IMR-90 (cell line): ENCODE measurements around the gene NINJ2. TPM values are rescaled to one million over a fixed set of nuclear protein-coding genes. Genes with fewer than 3 reads are reported as not detected.

Experiments used
- ATAC-seq: fragments of 200-7000 bp; cut with Tn5 transposase; 2 replicates; pipeline ENCODE4 v1.9.1; 2020; ENCODE audit warnings: low read depth, mild to moderate bottlenecking, moderate library complexity
- BruUV-seq: library from RNA; stranded (reverse); fragments of 400-500 nt; replicated peaks from 2 replicates; lab custom pipeline; 2021; lab: Mats Ljungman, UMichigan
- CTCF ChIA-PET: fragments of 300-600 bp; formaldehyde crosslinking; extraction: SDS; loops from one replicate; lab custom pipeline; 2021; ENCODE audit warnings: antibody characterized with exemption; lab: Yijun Ruan, JAX
- POLR2A ChIA-PET: fragments of 300-600 bp; sonication (Branson Sonifier 250); formaldehyde crosslinking; loops from one replicate; lab custom pipeline; 2022; ENCODE audit warnings: antibody characterized with exemption; ENCODE audit not compliant: unreplicated experiment; lab: Charles Lee
- DNase-seq: peaks from one replicate; pipeline ENCODE4 v3.0.0; 2013
- H2AFZ ChIP-seq: replicated peaks from 2 replicates; pipeline ENCODE3; 2013; ENCODE audit warnings: low read length, mild to moderate bottlenecking; ENCODE audit not compliant: poor library complexity
- H2AK5ac ChIP-seq: 2 replicates; pipeline ENCODE4 v1.6.1; 2013; ENCODE audit warnings: low read depth, low read length, inconsistent platforms
- H2AK9ac ChIP-seq: replicated peaks from 2 replicates; pipeline ENCODE3; 2013; ENCODE audit warnings: mild to moderate bottlenecking, low read depth, low read length, moderate library complexity; ENCODE audit not compliant: poor library complexity
- H2BK120ac ChIP-seq: 2 replicates; pipeline ENCODE4 v1.6.1; 2013; ENCODE audit warnings: low read depth, low read length, inconsistent platforms
- H2BK15ac ChIP-seq: 3 replicates; pipeline ENCODE4 v1.6.1; 2013; ENCODE audit warnings: low read depth, low read length, inconsistent platforms
- H2BK20ac ChIP-seq: 2 replicates; pipeline ENCODE4 v1.6.1; 2013; ENCODE audit warnings: low read depth, mild to moderate bottlenecking, inconsistent platforms, low read length, moderate library complexity
- H2BK5ac ChIP-seq: 2 replicates; pipeline ENCODE4 v1.6.1; 2013; ENCODE audit warnings: mild to moderate bottlenecking, low read depth, low read length, inconsistent platforms; ENCODE audit not compliant: poor library complexity, severe bottlenecking
- H3K14ac ChIP-seq: replicated peaks from 2 replicates; pipeline ENCODE4 v1.6.1; 2013; ENCODE audit warnings: low read depth, low read length, inconsistent platforms
- H3K18ac ChIP-seq: 2 replicates; pipeline ENCODE4 v1.6.1; 2013; ENCODE audit warnings: low read depth, low read length, control low read depth
- H3K23ac ChIP-seq: 2 replicates; pipeline ENCODE4 v1.6.1; 2013; ENCODE audit warnings: low read depth, low read length, inconsistent platforms
- H3K27ac ChIP-seq: 2 replicates; pipeline ENCODE4 v1.5.1; 2013; ENCODE audit warnings: mild to moderate bottlenecking, control low read depth, low read length; ENCODE audit not compliant: insufficient read depth
- H3K27me3 ChIP-seq: 2 replicates; pipeline ENCODE4 v1.6.1; 2013; ENCODE audit warnings: low read length; ENCODE audit not compliant: control insufficient read depth, insufficient read depth
- H3K36me3 ChIP-seq: 2 replicates; pipeline ENCODE4 v1.6.1; 2013; ENCODE audit warnings: low read length, mixed read lengths; ENCODE audit not compliant: control insufficient read depth, insufficient read depth
- H3K4ac ChIP-seq: 2 replicates; pipeline ENCODE4 v1.6.1; 2013; ENCODE audit warnings: low read depth, low read length, inconsistent platforms
- H3K4me1 ChIP-seq: 2 replicates; pipeline ENCODE4 v1.6.1; 2013; ENCODE audit warnings: low read length, mixed read lengths; ENCODE audit not compliant: control insufficient read depth, insufficient read depth
- H3K4me2 ChIP-seq: 2 replicates; pipeline ENCODE4 v1.6.1; 2013; ENCODE audit warnings: low read depth, mild to moderate bottlenecking, control low read depth, low read length, moderate library complexity
- H3K4me3 ChIP-seq: 2 replicates; pipeline ENCODE4 v1.5.1; 2013; ENCODE audit warnings: low read depth, mild to moderate bottlenecking, control low read depth, low read length, moderate library complexity; ENCODE audit not compliant: insufficient read depth
- H3K56ac ChIP-seq: 2 replicates; pipeline ENCODE4 v1.6.1; 2013; ENCODE audit warnings: low read length, inconsistent platforms; ENCODE audit not compliant: insufficient read depth; ENCODE audit errors: extremely low read depth
- H3K79me1 ChIP-seq, 2 experiments: 2 replicates each; pipeline ENCODE4 v1.6.1; 2013; ENCODE audit warnings: low read length in 2 of 2, inconsistent platforms in 1 of 2, low read depth in 1 of 2
- H3K9ac ChIP-seq: 2 replicates; pipeline ENCODE4 v1.6.1; 2013; ENCODE audit warnings: low read depth, low read length, control low read depth
- H3K9me1 ChIP-seq: 2 replicates; pipeline ENCODE4 v1.6.1; 2013; ENCODE audit warnings: low read length, inconsistent platforms; ENCODE audit not compliant: insufficient read depth
- H3K9me3 ChIP-seq: 2 replicates; pipeline ENCODE4 v1.6.1; 2013; ENCODE audit warnings: low read length; ENCODE audit not compliant: control insufficient read depth, insufficient read depth
- H4K20me1 ChIP-seq: 2 replicates; pipeline ENCODE4 v1.6.1; 2013; ENCODE audit warnings: low read length, inconsistent platforms; ENCODE audit not compliant: insufficient read depth
- H4K5ac ChIP-seq: 2 replicates; pipeline ENCODE4 v1.6.1; 2013; ENCODE audit warnings: mild to moderate bottlenecking, low read depth, low read length, control low read depth
- H4K8ac ChIP-seq, 2 experiments: 2 replicates each; pipeline ENCODE4 v1.6.1; 2013; ENCODE audit warnings: low read depth in 2 of 2, low read length in 2 of 2, control low read depth in 1 of 2, inconsistent platforms in 1 of 2
- H4K91ac ChIP-seq: 2 replicates; pipeline ENCODE4 v1.6.1; 2013; ENCODE audit warnings: low read depth, low read length, inconsistent platforms; ENCODE audit not compliant: insufficient read depth
- BHLHE40 ChIP-seq: fragments of 150-350 bp; IDR thresholded peaks from 2 replicates; pipeline ENCODE4 v1.6.1; 2016; ENCODE audit warnings: mild to moderate bottlenecking, low read depth, low read length
- CEBPB ChIP-seq: IDR thresholded peaks from 2 replicates; pipeline ENCODE4 v1.6.1; 2012; ENCODE audit warnings: low read depth, low read length, improper control_type of control experiment
- CHD1 ChIP-seq: IDR thresholded peaks from 2 replicates; pipeline ENCODE4 v1.6.1; 2012; ENCODE audit warnings: low read depth, low read length, improper control_type of control experiment
- ELK1 ChIP-seq: fragments of 150-350 bp; IDR thresholded peaks from 2 replicates; pipeline ENCODE4 v1.6.1; 2016; ENCODE audit warnings: low read depth, mild to moderate bottlenecking, low read length, moderate library complexity, borderline replicate concordance
- FOS ChIP-seq: fragments of 150-350 bp; IDR thresholded peaks from 2 replicates; pipeline ENCODE4 v1.6.1; 2016; ENCODE audit warnings: low read depth, low read length
- MAFK ChIP-seq: IDR thresholded peaks from 2 replicates; pipeline ENCODE4 v1.6.1; 2012; ENCODE audit warnings: low read depth, low read length, improper control_type of control experiment
- MAZ ChIP-seq: IDR thresholded peaks from 2 replicates; pipeline ENCODE4 v1.6.1; 2012; ENCODE audit warnings: low read depth, mild to moderate bottlenecking, low read length, improper control_type of control experiment, moderate library complexity, borderline replicate concordance
- NFE2L2 ChIP-seq: fragments of 150-350 bp; IDR thresholded peaks from 2 replicates; pipeline ENCODE4 v1.6.1; 2016; ENCODE audit warnings: low read depth, mild to moderate bottlenecking, low read length
- POLR2A ChIP-seq: IDR thresholded peaks from 2 replicates; pipeline ENCODE4 v1.6.1; 2012; ENCODE audit warnings: mild to moderate bottlenecking, low read depth, low read length
- RAD21 ChIP-seq: IDR thresholded peaks from 2 replicates; pipeline ENCODE4 v1.6.1; 2012; ENCODE audit warnings: low read length, improper control_type of control experiment
- SMC3 ChIP-seq: fragments of 150-350 bp; IDR thresholded peaks from 2 replicates; pipeline ENCODE4 v1.6.1; 2016; ENCODE audit warnings: low read depth, mild to moderate bottlenecking, antibody characterized with exemption, low read length, moderate library complexity
- WGBS, 2 experiments: methylation state at CpG; one replicate each; pipeline versions ENCODE4 v1.1.5 to v1.1.7; 2013; ENCODE audit warnings: missing lambda C conversion rate in 2 of 2; ENCODE audit not compliant: insufficient read length in 1 of 2; ENCODE audit errors: extremely low coverage in 2 of 2; 5-methylcytosine and 5-hydroxymethylcytosine counted together
- dilution Hi-C: fragments of 300-500 bp; cut with HindIII; formaldehyde crosslinking; loops from one replicate; pipeline ENCODE4 v1.14.3; 2018; ENCODE audit warnings: low sequenced_read_pairs; ENCODE audit not compliant: unreplicated experiment
- in situ Hi-C: fragments of 300-500 bp; cut with MboI; formaldehyde crosslinking; loops from 3 replicates; pipeline ENCODE4 v1.14.3; 2019; ENCODE audit warnings: low sequenced_read_pairs, inconsistent platforms, mixed read lengths
- intact Hi-C: fragments of 100-400 bp; cut with micrococcal nuclease; formaldehyde crosslinking; loops from 2 replicates; pipeline ENCODE4 v1.10.0; 2022
- polyA plus RNA-seq, 3 experiments: library from polyadenylated mRNA; depleted of rRNA; stranded (reverse); fragments of >200 nt; gene quantifications; 2 replicates each; pipeline ENCODE4 v1.2.3, GENCODE V29; 2012; ENCODE audit warnings: low replicate concordance in 1 of 3
- total RNA-seq: library from RNA; depleted of rRNA; stranded (reverse); fragments of >200 nt; gene quantifications from 2 replicates; pipeline ENCODE4 v1.2.3, GENCODE V29; 2012

The NINJ2 gene
- total and polyA plus RNA-seq, 2 of the 4 experiments (the other 2 are of a cell fraction), result not detected

GRCh38 chr12:608921-609320 lies 54.3 kb downstream of the NINJ2 start:
- peaks cover 6% of the 10 kb centered on the region for H3K9me1 ChIP-seq
- H2BK5ac ChIP-seq, result no peak overlapping the region
- no peaks in the 10 kb centered on the region for H4K20me1 ChIP-seq
- H3K14ac ChIP-seq, result no peak overlapping the region
- H3K4me3 ChIP-seq, result no peak overlapping the region
- H4K5ac ChIP-seq, result no peak overlapping the region
- H3K9me3 ChIP-seq, result no peaks in the 10 kb centered on the region
- no peaks in the 10 kb centered on the region for H3K36me3 ChIP-seq
- H2AK5ac ChIP-seq, result peak overlapping the region; percentile 1; the same call in 1 of the 2 replicates
- no peak overlapping the region for H3K18ac ChIP-seq
- intact Hi-C loops, result no loop called here
- H3K79me1 ChIP-seq, result no peaks in the 10 kb centered on the region
- TF ChIP-seq RAD21 (no peak), MAFK (no peak), POLR2A (no peak), CEBPB (no peak), NFE2L2 (no peak), FOS (no peak), SMC3 (no peak), BHLHE40 (no peak), MAZ (no peak), CHD1 (no peak), ELK1 (no peak)
- H3K4me1 ChIP-seq, result peaks cover 4% of the 10 kb centered on the region
- no peak for ATAC-seq
- H2BK15ac ChIP-seq, result no peak overlapping the region
- no peak overlapping the region for H3K56ac ChIP-seq
- H4K8ac ChIP-seq, result no peak overlapping the region
- CTCF ChIA-PET, result no interaction called here
- H2AK9ac ChIP-seq, result no peak overlapping the region
- dilution Hi-C loops, result no loop called here
- no peak overlapping the region for H4K91ac ChIP-seq
- no peak overlapping the region for H3K4me2 ChIP-seq
- BruUV-seq, result no TSS peak
- H3K4ac ChIP-seq, result no peak overlapping the region
- in situ Hi-C loops, result no loop called here
- H3K9ac ChIP-seq, result no peak overlapping the region
- H3K23ac ChIP-seq, result no peak overlapping the region
- H2BK120ac ChIP-seq, result no peak overlapping the region
- H2BK20ac ChIP-seq, result no peak overlapping the region
- 97% methylated on average over 20 of the region's 58 CpGs; no CpG with 5 or more reads in 1 of the 2 experiments for WGBS, 2 experiments
- H3K27ac ChIP-seq, result no peak overlapping the region
- peaks cover 21% of the 10 kb centered on the region for H3K27me3 ChIP-seq
- no peak for DNase-seq
- POLR2A ChIA-PET, result no interaction called here
- H2AFZ ChIP-seq, result no peak overlapping the region
